B cell (primary cell): ENCODE results near the gene ANAPC2.

Source experiments
- CTCF ChIP-seq: fragments of 200-600 bp; IDR thresholded peaks from one replicate; pipeline ENCODE4 v1.8.0; 2022; ENCODE audit warnings: antibody characterized with exemption, mild to moderate bottlenecking
- EZH2 ChIP-seq: IDR thresholded peaks from 2 replicates; pipeline ENCODE4 v1.6.1; 2012; ENCODE audit warnings: borderline replicate concordance, low read depth, mild to moderate bottlenecking, moderate library complexity, low read length; ENCODE audit not compliant: insufficient read depth, poor library complexity, severe bottlenecking

- TF ChIP-seq CTCF, result no peak
- no peak for TF ChIP-seq EZH2
Observed at GRCh38 chr9:137235424-137236237, 47.3 kb upstream of the ANAPC2 start.
